ENCODE results near the gene ERGIC3. TPM values are rescaled to one million over a fixed set of nuclear protein-coding genes. Genes with fewer than 3 reads are reported as not detected.

The ERGIC3 gene
- total and polyA plus RNA-seq, 2 donors (not counting 1 experiment from before 2014, with no cell fraction given) = 191 to 254 TPM

DNA sequence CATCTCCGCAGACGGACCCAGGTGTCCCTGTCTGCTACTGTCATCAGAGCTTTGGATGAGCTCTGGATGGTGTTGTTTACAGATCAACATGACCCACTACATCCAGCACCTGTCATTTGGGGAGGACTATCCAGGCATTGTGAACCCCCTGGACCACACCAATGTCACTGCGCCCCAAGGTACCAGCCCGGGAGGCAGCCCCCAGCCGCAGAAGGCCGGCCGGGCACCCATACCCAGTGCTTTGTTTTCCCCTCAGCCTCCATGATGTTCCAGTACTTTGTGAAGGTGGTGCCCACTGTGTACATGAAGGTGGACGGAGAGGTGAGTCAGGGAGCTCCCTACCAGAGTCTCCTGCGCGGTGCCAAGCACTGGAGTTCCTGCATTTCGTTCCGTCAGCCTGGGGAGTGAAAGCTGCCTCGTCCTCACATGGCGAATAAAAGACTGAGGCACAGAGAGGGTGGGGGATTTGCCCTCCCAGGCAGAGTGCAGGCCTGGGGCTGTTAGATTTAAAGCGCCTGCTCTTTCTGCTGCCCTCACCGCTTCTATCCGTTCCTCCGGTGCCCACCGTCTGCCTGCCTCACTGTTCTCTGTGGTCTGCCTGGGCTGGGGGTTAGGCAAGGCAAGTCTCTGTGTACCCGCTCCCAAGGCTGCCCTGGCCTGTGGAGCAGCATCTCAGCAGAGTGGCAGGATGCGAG is 14.2 kb downstream of the ERGIC3 start:
- Mint-ChIP-seq H3K4me3 (no peak overlapping the region), H3K9me3 (ENCODE audit: insufficient read depth) (no peaks in the 10 kb centered on the region), H3K4me1 (no peaks in the 10 kb centered on the region), H3K27me3 (no peaks in the 10 kb centered on the region), H3K27ac (no peak overlapping the region)
- Histone ChIP-seq H3K9ac (ENCODE audit: low read length) (no peak overlapping the region), H3K4me1 (ENCODE audit: control insufficient read depth in 2 of 2, insufficient read depth in 2 of 2, low read length in 2 of 2) (no peaks in the 10 kb centered on the region), H3K27me3 (replicated peaks in 1 of 4; ENCODE audit: control extremely low read depth in 1 of 4, control insufficient read depth in 3 of 4, insufficient read depth in 4 of 4, low read length in 3 of 4) (no peaks in the 10 kb centered on the region), H3K27ac (ENCODE audit: low read length in 2 of 2) (no peak overlapping the region), H2AFZ (ENCODE audit: insufficient read depth, low read depth, low read length, poor library complexity, severe bottlenecking) (no peak overlapping the region), H4K20me1 (ENCODE audit: control insufficient read depth, insufficient read depth, low read length, poor library complexity, severe bottlenecking) (no peaks in the 10 kb centered on the region), H3K9me3 (ENCODE audit: control extremely low read depth in 1 of 3, control insufficient read depth in 2 of 3, insufficient read depth in 1 of 3, low read length in 2 of 3) (no peaks in the 10 kb centered on the region), H3K79me2 (ENCODE audit: control insufficient read depth, insufficient read depth, low read length) (no peaks in the 10 kb centered on the region), H3K36me3 (replicated peaks in 1 of 2; ENCODE audit: control extremely low read depth in 1 of 2, control insufficient read depth in 1 of 2, extremely low read depth in 1 of 2, insufficient read depth in 2 of 2, low read length in 1 of 2) (peaks cover 0 to 35% of the 10 kb centered on the region in 2 experiments), H3K4me2 (replicated peaks; ENCODE audit: low read depth, low read length, poor library complexity, severe bottlenecking) (no peak overlapping the region), H3K4me3 (ENCODE audit: control extremely low read depth in 1 of 5, extremely low read depth in 1 of 5, insufficient read depth in 1 of 5, low read depth in 2 of 5, low read length in 4 of 5) (no peak overlapping the region)
- POLR2A ChIA-PET = no interaction called here
- intact Hi-C loops (cut with micrococcal nuclease) = no loop called here
- ATAC-seq (ENCODE audit: low read depth) (no peak), DNase-seq (no peak)
- 98% methylated on average over 14 of the region's 21 CpGs for WGBS (ENCODE audit: insufficient coverage)
- CTCF ChIA-PET = no interaction called here
- no peak for TF ChIP-seq EZH2 (IDR thresholded peaks at IDR 0.05; ENCODE audit: borderline replicate concordance, insufficient read depth, low read depth, low read length, poor library complexity, severe bottlenecking)

DNA sequence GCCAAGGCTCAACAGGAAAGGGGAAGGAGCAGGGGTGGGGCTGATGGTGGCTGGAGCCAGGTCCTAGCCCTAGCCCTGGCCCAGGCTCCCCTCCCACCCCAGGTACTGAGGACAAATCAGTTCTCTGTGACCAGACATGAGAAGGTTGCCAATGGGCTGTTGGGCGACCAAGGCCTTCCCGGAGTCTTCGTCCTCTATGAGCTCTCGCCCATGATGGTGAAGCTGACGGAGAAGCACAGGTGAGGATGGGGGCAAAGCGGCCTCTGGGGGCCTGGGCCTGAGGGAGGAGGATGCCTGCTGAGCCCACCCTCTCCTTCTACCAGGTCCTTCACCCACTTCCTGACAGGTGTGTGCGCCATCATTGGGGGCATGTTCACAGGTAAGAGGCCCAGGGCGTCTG is 15.0 kb downstream of the ERGIC3 start:
- Mint-ChIP-seq H3K9me3 (ENCODE audit: insufficient read depth) (no peaks in the 10 kb centered on the region), H3K27ac (no peak overlapping the region), H3K27me3 (no peaks in the 10 kb centered on the region), H3K4me3 (no peak overlapping the region), H3K4me1 (no peaks in the 10 kb centered on the region)
- ChIA-PET POLR2A (no interaction called here), CTCF (no interaction called here)
- intact Hi-C loops (cut with micrococcal nuclease) = no loop called here
- H3K36me3 ChIP-seq (replicated peaks in 1 of 2; ENCODE audit: control extremely low read depth in 1 of 2, control insufficient read depth in 1 of 2, extremely low read depth in 1 of 2, insufficient read depth in 2 of 2, low read length in 1 of 2) = peaks cover 0 to 27% of the 10 kb centered on the region in 2 experiments
- no peaks in the 10 kb centered on the region for H3K79me2 ChIP-seq (ENCODE audit: control insufficient read depth, insufficient read depth, low read length)
- H3K4me2 ChIP-seq (replicated peaks; ENCODE audit: low read depth, low read length, poor library complexity, severe bottlenecking) = no peak overlapping the region
- no peak overlapping the region for H3K9ac ChIP-seq (ENCODE audit: low read length)
- no peaks in the 10 kb centered on the region for H3K4me1 ChIP-seq (ENCODE audit: control insufficient read depth in 2 of 2, insufficient read depth in 2 of 2, low read length in 2 of 2)
- no peak overlapping the region for H2AFZ ChIP-seq (ENCODE audit: insufficient read depth, low read depth, low read length, poor library complexity, severe bottlenecking)
- TF ChIP-seq, protein P1, sequence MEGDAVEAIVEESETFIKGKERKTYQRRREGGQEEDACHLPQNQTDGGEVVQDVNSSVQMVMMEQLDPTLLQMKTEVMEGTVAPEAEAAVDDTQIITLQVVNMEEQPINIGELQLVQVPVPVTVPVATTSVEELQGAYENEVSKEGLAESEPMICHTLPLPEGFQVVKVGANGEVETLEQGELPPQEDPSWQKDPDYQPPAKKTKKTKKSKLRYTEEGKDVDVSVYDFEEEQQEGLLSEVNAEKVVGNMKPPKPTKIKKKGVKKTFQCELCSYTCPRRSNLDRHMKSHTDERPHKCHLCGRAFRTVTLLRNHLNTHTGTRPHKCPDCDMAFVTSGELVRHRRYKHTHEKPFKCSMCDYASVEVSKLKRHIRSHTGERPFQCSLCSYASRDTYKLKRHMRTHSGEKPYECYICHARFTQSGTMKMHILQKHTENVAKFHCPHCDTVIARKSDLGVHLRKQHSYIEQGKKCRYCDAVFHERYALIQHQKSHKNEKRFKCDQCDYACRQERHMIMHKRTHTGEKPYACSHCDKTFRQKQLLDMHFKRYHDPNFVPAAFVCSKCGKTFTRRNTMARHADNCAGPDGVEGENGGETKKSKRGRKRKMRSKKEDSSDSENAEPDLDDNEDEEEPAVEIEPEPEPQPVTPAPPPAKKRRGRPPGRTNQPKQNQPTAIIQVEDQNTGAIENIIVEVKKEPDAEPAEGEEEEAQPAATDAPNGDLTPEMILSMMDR (IDR thresholded peaks at IDR 0.05) = no peak
- no peak for TF ChIP-seq EZH2 (IDR thresholded peaks at IDR 0.05; ENCODE audit: borderline replicate concordance, insufficient read depth, low read depth, low read length, poor library complexity, severe bottlenecking)
- H3K4me3 ChIP-seq (ENCODE audit: control extremely low read depth in 1 of 5, extremely low read depth in 1 of 5, insufficient read depth in 1 of 5, low read depth in 2 of 5, low read length in 4 of 5) = no peak overlapping the region
- ATAC-seq (ENCODE audit: low read depth) (no peak), DNase-seq (no peak)
- H3K27me3 ChIP-seq (replicated peaks in 1 of 4; ENCODE audit: control extremely low read depth in 1 of 4, control insufficient read depth in 3 of 4, insufficient read depth in 4 of 4, low read length in 3 of 4) = no peaks in the 10 kb centered on the region
- WGBS (ENCODE audit: insufficient coverage) = no CpG with 5 or more reads among the region's 8 CpGs
- H4K20me1 ChIP-seq (ENCODE audit: control insufficient read depth, insufficient read depth, low read length, poor library complexity, severe bottlenecking) = no peaks in the 10 kb centered on the region
- no peaks in the 10 kb centered on the region for H3K9me3 ChIP-seq (ENCODE audit: control extremely low read depth in 1 of 3, control insufficient read depth in 2 of 3, insufficient read depth in 1 of 3, low read length in 2 of 3)
- H3K27ac ChIP-seq (ENCODE audit: low read length in 2 of 2) = no peak overlapping the region
